H9 (cell line): ENCODE results near the gene CCDC91. TPM values are rescaled to one million over a fixed set of nuclear protein-coding genes. Genes with fewer than 3 reads are reported as not detected.

Experiments used
- DNase-seq: peaks from one replicate; pipeline ENCODE4 v3.0.0-alpha.2; 2017
- H2AFZ ChIP-seq: one replicate; pipeline ENCODE4 v1.6.1; 2013; ENCODE audit warnings: mild to moderate bottlenecking, low read length, control low read depth, moderate library complexity
- H2AK5ac ChIP-seq: 2 replicates; pipeline ENCODE4 v1.6.1; 2013; ENCODE audit warnings: low read length, control low read depth, mixed read lengths; ENCODE audit not compliant: insufficient read length
- H2BK120ac ChIP-seq: one replicate; pipeline ENCODE4 v1.6.1; 2013; ENCODE audit warnings: low read depth, mild to moderate bottlenecking, low read length, control low read depth, inconsistent platforms; ENCODE audit not compliant: poor library complexity, severe bottlenecking
- H2BK12ac ChIP-seq: 2 replicates; pipeline ENCODE4 v1.6.1; 2013; ENCODE audit warnings: low read length, control low read depth, mixed read lengths, low read depth; ENCODE audit not compliant: insufficient read length
- H2BK15ac ChIP-seq: 2 replicates; pipeline ENCODE4 v1.6.1; 2013; ENCODE audit warnings: low read depth, low read length, control low read depth
- H2BK20ac ChIP-seq: one replicate; pipeline ENCODE4 v1.6.1; 2013; ENCODE audit warnings: low read depth, mild to moderate bottlenecking, low read length, control low read depth, inconsistent platforms; ENCODE audit not compliant: poor library complexity, severe bottlenecking
- H2BK5ac ChIP-seq: 2 replicates; pipeline ENCODE4 v1.6.1; 2013; ENCODE audit warnings: low read length, control low read depth, mixed read lengths; ENCODE audit not compliant: insufficient read length
- H3K14ac ChIP-seq: 2 replicates; pipeline ENCODE4 v1.6.1; 2013; ENCODE audit warnings: low read length, control low read depth; ENCODE audit not compliant: insufficient read depth
- H3K18ac ChIP-seq: 2 replicates; pipeline ENCODE4 v1.6.1; 2013; ENCODE audit warnings: low read depth, mild to moderate bottlenecking, mixed read lengths, low read length, control low read depth; ENCODE audit not compliant: insufficient read length
- H3K23ac ChIP-seq: 2 replicates; pipeline ENCODE4 v1.6.1; 2013; ENCODE audit warnings: low read length, control low read depth, mixed read lengths, low read depth; ENCODE audit not compliant: insufficient read length
- H3K23me2 ChIP-seq: 2 replicates; pipeline ENCODE4 v1.6.1; 2013; ENCODE audit warnings: low read depth, mild to moderate bottlenecking, mixed read lengths, low read length, control low read depth; ENCODE audit not compliant: insufficient read length, poor library complexity, severe bottlenecking
- H3K27ac ChIP-seq: 2 replicates; pipeline ENCODE4 v1.5.1; 2013; ENCODE audit warnings: low read length, control low read depth, mixed read lengths, low read depth; ENCODE audit not compliant: insufficient read length
- H3K27me3 ChIP-seq: 2 replicates; pipeline ENCODE4 v1.6.1; 2013; ENCODE audit warnings: low read length, control low read depth, inconsistent platforms; ENCODE audit not compliant: insufficient read depth
- H3K4ac ChIP-seq: 2 replicates; pipeline ENCODE4 v1.6.1; 2013; ENCODE audit warnings: low read depth, mild to moderate bottlenecking, control low read depth, inconsistent platforms, low read length, moderate library complexity
- H3K4me1 ChIP-seq: 2 replicates; pipeline ENCODE4 v1.6.1; 2013; ENCODE audit warnings: low read length, control low read depth, inconsistent platforms; ENCODE audit not compliant: insufficient read depth
- H3K4me2 ChIP-seq: 2 replicates; pipeline ENCODE4 v1.6.1; 2013; ENCODE audit warnings: low read length, control low read depth, mixed read lengths; ENCODE audit not compliant: insufficient read length, insufficient read depth
- H3K56ac ChIP-seq: 2 replicates; pipeline ENCODE4 v1.6.1; 2013; ENCODE audit warnings: low read depth, mild to moderate bottlenecking, mixed read lengths, low read length, control low read depth; ENCODE audit not compliant: insufficient read length
- H3K79me1 ChIP-seq: 2 replicates; pipeline ENCODE4 v1.6.1; 2013; ENCODE audit warnings: low read depth, mild to moderate bottlenecking, moderate library complexity, low read length, control low read depth, inconsistent platforms; ENCODE audit not compliant: insufficient read depth, poor library complexity, severe bottlenecking
- H3K79me2 ChIP-seq: 2 replicates; pipeline ENCODE4 v1.6.1; 2013; ENCODE audit warnings: low read length, control low read depth, inconsistent platforms; ENCODE audit not compliant: insufficient read depth
- H3K9ac ChIP-seq: 2 replicates; pipeline ENCODE4 v1.6.1; 2013; ENCODE audit warnings: low read length, control low read depth, mixed read lengths; ENCODE audit not compliant: insufficient read length; ENCODE audit errors: extremely low read depth
- H3K9me3 ChIP-seq: one replicate; pipeline ENCODE4 v1.6.1; 2013; ENCODE audit warnings: low read depth, low read length, inconsistent platforms; ENCODE audit not compliant: control insufficient read depth
- H3T11ph ChIP-seq: one replicate; pipeline ENCODE4 v1.6.1; 2013; ENCODE audit warnings: mild to moderate bottlenecking, low read length, control low read depth, inconsistent platforms
- H4K20me1 ChIP-seq: one replicate; pipeline ENCODE4 v1.6.1; 2013; ENCODE audit not compliant: control insufficient read depth, insufficient read length, insufficient read depth
- H4K5ac ChIP-seq: 2 replicates; pipeline ENCODE4 v1.6.1; 2013; ENCODE audit warnings: low read depth, mild to moderate bottlenecking, mixed read lengths, low read length, control low read depth; ENCODE audit not compliant: insufficient read length
- H4K8ac ChIP-seq: replicated peaks from 2 replicates; pipeline ENCODE4 v1.6.1; 2013; ENCODE audit warnings: low read length, control low read depth, mixed read lengths, low read depth; ENCODE audit not compliant: insufficient read length
- H4K91ac ChIP-seq: 2 replicates; pipeline ENCODE4 v1.6.1; 2013; ENCODE audit warnings: low read depth, mild to moderate bottlenecking, moderate library complexity, mixed read lengths, low read length, control low read depth; ENCODE audit not compliant: insufficient read length
- H3K27ac Mint-ChIP-seq, 3 experiments: 2 replicates in 2 of 3; 3 replicates in 1 of 3; pipeline ENCODE4 v1.8.0; 2020 to 2021; ENCODE audit warnings: mixed read lengths in 3 of 3, mild to moderate bottlenecking in 1 of 3, moderate library complexity in 1 of 3
- H3K27me3 Mint-ChIP-seq: 2 replicates; pipeline ENCODE4 v1.8.0; 2021; ENCODE audit warnings: low read depth, mild to moderate bottlenecking, moderate library complexity, mixed read lengths
- H3K36me3 Mint-ChIP-seq, 3 experiments: 2 replicates in 2 of 3; 3 replicates in 1 of 3; pipeline ENCODE4 v1.8.0; 2020 to 2021; ENCODE audit warnings: low read depth in 3 of 3, mixed read lengths in 3 of 3; ENCODE audit not compliant: insufficient read depth in 1 of 3
- H3K4me1 Mint-ChIP-seq, 2 experiments: 2 replicates each; pipeline ENCODE4 v1.8.0; 2020; ENCODE audit warnings: mixed read lengths in 2 of 2
- H3K4me3 Mint-ChIP-seq, 2 experiments: 2 replicates in 1 of 2; 3 replicates in 1 of 2; pipeline ENCODE4 v1.8.0; 2020 to 2021; ENCODE audit warnings: mild to moderate bottlenecking in 2 of 2, mixed read lengths in 2 of 2, moderate library complexity in 1 of 2
- H3K9me3 Mint-ChIP-seq, 2 experiments: 2 replicates in 1 of 2; 3 replicates in 1 of 2; pipeline ENCODE4 v1.8.0; 2020; ENCODE audit warnings: mild to moderate bottlenecking in 2 of 2, mixed read lengths in 2 of 2, moderate library complexity in 1 of 2
- WGBS: extraction: QIAGEN DNeasy Blood & Tissue Kit; methylation state at CpG from one replicate; pipeline ENCODE4 v1.1.7; 2013; ENCODE audit warnings: missing lambda C conversion rate, low lambda C conversion rate, mixed read lengths; ENCODE audit not compliant: insufficient read length; ENCODE audit errors: extremely low coverage; 5-methylcytosine and 5-hydroxymethylcytosine counted together
- total RNA-seq: library from RNA; stranded (reverse); gene quantifications from 2 replicates; pipeline ENCODE4 v1.2.1, GENCODE V29; 2021
- TF ChIP-seq, protein P1 (sequence below): fragments of 200-600 bp; sonication (generic); conservative IDR thresholded peaks from 3 replicates; pipeline ENCODE4 v1.8.0; 2021; ENCODE audit warnings: antibody characterized with exemption, mild to moderate bottlenecking

The CCDC91 gene
- total RNA-seq, 1 experiment from 2014 or later: 22.7 TPM

- H3K79me2 ChIP-seq: no peaks in the 10 kb centered on the region
- no peaks in the 10 kb centered on the region for H3K27me3 ChIP-seq
- no peaks in the 10 kb centered on the region for H4K20me1 ChIP-seq
- Mint-ChIP-seq H3K27ac (no peak overlapping the region), H3K4me3 (no peak overlapping the region), H3K36me3 (peaks cover 2 to 6% (median 3%) of the 10 kb centered on the region in 3 experiments; a peak in 6 of 7 replicates), H3K9me3 (peaks cover 0 to 3% of the 10 kb centered on the region in 2 experiments; a peak in 4 of 5 replicates), H3K4me1 (peaks cover 5 to 7% of the 10 kb centered on the region in 2 experiments; a peak in 3 of 4 replicates), H3K27me3 (no peaks in the 10 kb centered on the region)
- DNase-seq: no peak
- H3K23me2 ChIP-seq: no peaks in the 10 kb centered on the region
- no peak overlapping the region for H2BK20ac ChIP-seq
- no peak overlapping the region for H3K4me2 ChIP-seq
- H4K8ac ChIP-seq: no peak overlapping the region
- no peak overlapping the region for H3K27ac ChIP-seq
- H2BK5ac ChIP-seq: no peak overlapping the region
- H3K9ac ChIP-seq: no peak overlapping the region
- H2AK5ac ChIP-seq: no peak overlapping the region
- WGBS: no CpG with 5 or more reads among the region's 1 CpG
- no peak overlapping the region for H4K5ac ChIP-seq
- no peak overlapping the region for H3K23ac ChIP-seq
- H4K91ac ChIP-seq: no peak overlapping the region
- no peak overlapping the region for H3K4ac ChIP-seq
- no peak overlapping the region for H2BK15ac ChIP-seq
- no peak overlapping the region for H2BK120ac ChIP-seq
- H3T11ph ChIP-seq: no peak overlapping the region
- H3K4me1 ChIP-seq: peaks cover 5% of the 10 kb centered on the region; the same call in 1 of the 2 replicates
- TF ChIP-seq, protein P1, sequence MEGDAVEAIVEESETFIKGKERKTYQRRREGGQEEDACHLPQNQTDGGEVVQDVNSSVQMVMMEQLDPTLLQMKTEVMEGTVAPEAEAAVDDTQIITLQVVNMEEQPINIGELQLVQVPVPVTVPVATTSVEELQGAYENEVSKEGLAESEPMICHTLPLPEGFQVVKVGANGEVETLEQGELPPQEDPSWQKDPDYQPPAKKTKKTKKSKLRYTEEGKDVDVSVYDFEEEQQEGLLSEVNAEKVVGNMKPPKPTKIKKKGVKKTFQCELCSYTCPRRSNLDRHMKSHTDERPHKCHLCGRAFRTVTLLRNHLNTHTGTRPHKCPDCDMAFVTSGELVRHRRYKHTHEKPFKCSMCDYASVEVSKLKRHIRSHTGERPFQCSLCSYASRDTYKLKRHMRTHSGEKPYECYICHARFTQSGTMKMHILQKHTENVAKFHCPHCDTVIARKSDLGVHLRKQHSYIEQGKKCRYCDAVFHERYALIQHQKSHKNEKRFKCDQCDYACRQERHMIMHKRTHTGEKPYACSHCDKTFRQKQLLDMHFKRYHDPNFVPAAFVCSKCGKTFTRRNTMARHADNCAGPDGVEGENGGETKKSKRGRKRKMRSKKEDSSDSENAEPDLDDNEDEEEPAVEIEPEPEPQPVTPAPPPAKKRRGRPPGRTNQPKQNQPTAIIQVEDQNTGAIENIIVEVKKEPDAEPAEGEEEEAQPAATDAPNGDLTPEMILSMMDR: no peak
- H2AFZ ChIP-seq: no peak overlapping the region
- no peaks in the 10 kb centered on the region for H3K79me1 ChIP-seq
- no peak overlapping the region for H3K56ac ChIP-seq
- H3K14ac ChIP-seq: no peak overlapping the region
- H2BK12ac ChIP-seq: no peak overlapping the region
- no peak overlapping the region for H3K18ac ChIP-seq
- no peaks in the 10 kb centered on the region for H3K9me3 ChIP-seq
These were observed 322.6 kb downstream of the CCDC91 start for GRCh38 chr12:28512876-28513275.
